ENCODE measurements around the gene BTBD10. TPM values are rescaled to one million over a fixed set of nuclear protein-coding genes. Genes with fewer than 3 reads are reported as not detected.
A peak's percentile ranks its signal among the peaks of the same experiment; 100 is the strongest.

The BTBD10 gene
- total RNA-seq, 1 donor from 2014 or later: 24.7 TPM

DNA sequence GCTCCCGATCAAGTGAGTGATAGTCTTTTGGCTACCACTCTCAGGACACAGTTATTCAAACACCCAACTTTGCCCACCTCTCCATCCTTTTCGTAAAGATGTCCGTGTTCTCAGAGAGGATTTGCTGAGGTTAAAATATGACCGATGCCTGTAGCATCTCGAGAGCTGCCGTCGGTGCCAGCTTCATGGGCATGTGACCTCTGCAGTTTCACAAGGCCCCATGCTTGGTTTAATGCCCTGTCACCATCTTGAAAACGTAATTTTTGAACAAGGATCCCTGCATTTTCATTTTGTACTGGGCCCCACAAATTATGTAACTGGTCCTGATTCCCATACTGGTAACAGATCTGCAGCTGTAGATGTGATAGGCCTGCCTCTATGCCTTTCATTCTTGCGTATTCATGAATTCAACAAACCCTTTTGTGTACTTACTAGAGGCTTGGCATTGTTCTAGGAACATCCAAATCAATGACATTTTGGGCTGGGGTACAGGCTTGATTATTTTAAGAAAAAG is 100.4 kb downstream of the BTBD10 start:
- DNase-seq (ENCODE audit: extremely low spot score, unreplicated experiment): no peak
- no peak overlapping the region for H3K27ac Mint-ChIP-seq
- H3K27me3 Mint-ChIP-seq: no peaks in the 10 kb centered on the region
- H3K4me3 Mint-ChIP-seq: no peak overlapping the region
- TF ChIP-seq, protein P1, sequence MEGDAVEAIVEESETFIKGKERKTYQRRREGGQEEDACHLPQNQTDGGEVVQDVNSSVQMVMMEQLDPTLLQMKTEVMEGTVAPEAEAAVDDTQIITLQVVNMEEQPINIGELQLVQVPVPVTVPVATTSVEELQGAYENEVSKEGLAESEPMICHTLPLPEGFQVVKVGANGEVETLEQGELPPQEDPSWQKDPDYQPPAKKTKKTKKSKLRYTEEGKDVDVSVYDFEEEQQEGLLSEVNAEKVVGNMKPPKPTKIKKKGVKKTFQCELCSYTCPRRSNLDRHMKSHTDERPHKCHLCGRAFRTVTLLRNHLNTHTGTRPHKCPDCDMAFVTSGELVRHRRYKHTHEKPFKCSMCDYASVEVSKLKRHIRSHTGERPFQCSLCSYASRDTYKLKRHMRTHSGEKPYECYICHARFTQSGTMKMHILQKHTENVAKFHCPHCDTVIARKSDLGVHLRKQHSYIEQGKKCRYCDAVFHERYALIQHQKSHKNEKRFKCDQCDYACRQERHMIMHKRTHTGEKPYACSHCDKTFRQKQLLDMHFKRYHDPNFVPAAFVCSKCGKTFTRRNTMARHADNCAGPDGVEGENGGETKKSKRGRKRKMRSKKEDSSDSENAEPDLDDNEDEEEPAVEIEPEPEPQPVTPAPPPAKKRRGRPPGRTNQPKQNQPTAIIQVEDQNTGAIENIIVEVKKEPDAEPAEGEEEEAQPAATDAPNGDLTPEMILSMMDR (conservative IDR thresholded peaks at IDR 0.05): no peak
- no peaks in the 10 kb centered on the region for H3K9me3 Mint-ChIP-seq
- H3K4me1 Mint-ChIP-seq (ENCODE audit: unreplicated experiment): no peaks in the 10 kb centered on the region
- peaks cover 15% of the 10 kb centered on the region for H3K36me3 Mint-ChIP-seq

DNA sequence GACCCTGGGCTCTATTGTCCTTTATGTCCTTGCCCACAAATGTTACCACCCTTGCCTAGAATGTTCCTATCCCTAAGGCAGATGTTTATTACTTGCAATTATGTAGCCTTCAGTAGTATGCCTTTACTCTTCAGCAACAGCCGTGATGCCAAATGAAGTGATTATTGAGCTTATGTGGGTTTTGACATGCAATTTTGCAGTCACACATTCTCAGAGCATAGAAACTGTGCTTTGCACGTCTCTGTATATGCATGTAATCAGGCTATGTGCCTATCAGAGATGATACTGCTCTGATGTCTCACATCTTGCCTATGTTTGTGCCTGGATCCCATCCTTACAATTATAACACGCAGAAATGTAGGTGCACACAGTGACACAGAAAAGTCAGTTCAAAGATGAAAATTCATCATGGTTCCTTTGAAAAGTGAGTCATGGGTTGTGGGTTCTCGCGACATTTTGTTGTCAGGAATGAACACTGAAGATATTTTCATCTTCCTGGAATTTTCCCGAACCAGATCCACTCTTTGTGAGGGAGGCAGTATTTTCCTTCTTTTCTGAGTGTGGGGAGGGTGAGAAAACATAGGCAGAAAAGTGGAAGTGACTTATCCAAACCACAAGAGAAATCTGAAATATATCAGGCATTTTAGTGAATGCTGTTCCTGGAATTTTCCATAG is 104.3 kb downstream of the BTBD10 start:
- H3K36me3 Mint-ChIP-seq: peaks cover 14% of the 10 kb centered on the region
- H3K4me3 Mint-ChIP-seq: no peak overlapping the region
- no peak overlapping the region for H3K27ac Mint-ChIP-seq
- H3K9me3 Mint-ChIP-seq: no peaks in the 10 kb centered on the region
- no peaks in the 10 kb centered on the region for H3K27me3 Mint-ChIP-seq
- no peaks in the 10 kb centered on the region for H3K4me1 Mint-ChIP-seq (ENCODE audit: unreplicated experiment)
- no peak for DNase-seq (ENCODE audit: extremely low spot score, unreplicated experiment)
- TF ChIP-seq, protein P1 (conservative IDR thresholded peaks at IDR 0.05): no peak

DNA sequence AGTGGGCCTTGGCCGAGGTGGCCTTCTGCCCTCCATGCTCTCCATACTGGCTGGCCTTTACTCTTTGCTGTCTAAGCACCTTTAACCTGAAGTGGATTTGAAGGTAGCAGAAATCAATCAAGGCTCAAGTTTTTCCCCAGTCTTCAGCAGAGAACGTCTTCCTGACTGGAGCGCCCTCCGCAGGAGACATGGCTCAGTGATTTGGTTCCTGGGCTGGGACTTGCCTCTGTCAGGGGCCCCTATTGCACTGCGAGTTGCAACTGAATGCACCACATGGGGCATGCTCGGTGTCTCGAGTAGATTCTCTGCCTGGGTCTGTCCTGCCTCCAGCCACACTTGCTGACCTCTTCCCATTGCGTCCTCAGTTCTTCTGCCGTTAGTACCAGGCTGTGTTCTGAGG is 105.8 kb downstream of the BTBD10 start:
- Mint-ChIP-seq H3K27ac (no peak overlapping the region), H3K4me3 (no peak overlapping the region), H3K27me3 (no peaks in the 10 kb centered on the region), H3K4me1 (ENCODE audit: unreplicated experiment) (no peaks in the 10 kb centered on the region), H3K36me3 (peaks cover 14% of the 10 kb centered on the region), H3K9me3 (no peaks in the 10 kb centered on the region)
- DNase-seq (ENCODE audit: extremely low spot score, unreplicated experiment): no peak
- TF ChIP-seq, protein P1 (conservative IDR thresholded peaks at IDR 0.05): no peak

DNA sequence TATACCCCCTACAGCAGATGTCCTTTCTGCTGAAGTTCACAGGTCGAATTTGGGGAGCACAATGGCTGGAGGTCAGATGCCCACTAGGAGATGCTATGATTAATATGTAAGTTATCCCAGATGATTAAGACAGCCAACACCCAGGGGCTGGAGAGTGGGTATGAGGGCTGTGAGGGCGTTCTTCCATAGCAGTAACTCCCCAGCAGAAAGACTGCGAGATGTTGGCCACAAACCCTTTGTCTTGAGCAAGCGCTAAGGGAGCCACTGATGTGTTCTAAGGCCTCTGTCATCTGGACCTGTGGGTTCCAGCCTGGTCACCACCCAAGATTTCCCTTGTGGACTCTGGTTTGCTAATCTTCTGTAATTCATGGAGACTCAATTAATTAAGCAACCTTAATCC is 107.8 kb downstream of the BTBD10 start:
- no peaks in the 10 kb centered on the region for H3K4me1 Mint-ChIP-seq (ENCODE audit: unreplicated experiment)
- no peaks in the 10 kb centered on the region for H3K27me3 Mint-ChIP-seq
- no peaks in the 10 kb centered on the region for H3K9me3 Mint-ChIP-seq
- no peak overlapping the region for H3K4me3 Mint-ChIP-seq
- TF ChIP-seq, protein P1 (conservative IDR thresholded peaks at IDR 0.05): no peak
- DNase-seq (ENCODE audit: extremely low spot score, unreplicated experiment): no peak
- no peak overlapping the region for H3K27ac Mint-ChIP-seq
- H3K36me3 Mint-ChIP-seq: peaks cover 4% of the 10 kb centered on the region

DNA sequence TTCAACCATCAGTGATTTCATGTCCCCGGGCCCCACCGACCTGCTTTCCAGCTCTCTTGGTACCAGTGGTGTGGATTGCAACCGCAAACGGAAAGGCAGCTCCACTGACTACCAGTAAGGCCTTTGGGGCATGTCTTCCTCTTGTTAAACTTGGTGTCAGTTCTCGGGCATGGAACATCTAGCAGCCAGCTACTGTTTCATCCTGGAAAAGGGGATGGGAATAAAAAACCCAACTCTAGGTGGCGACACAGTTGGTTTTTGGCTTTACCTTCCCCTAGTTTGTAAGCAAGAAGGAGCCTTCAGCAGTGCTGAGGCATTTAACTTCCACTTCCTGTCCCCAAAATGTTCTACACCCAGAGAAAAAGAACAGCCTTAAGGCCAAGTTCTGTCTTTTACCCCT is 108.7 kb downstream of the BTBD10 start:
- TF ChIP-seq, protein P1 (conservative IDR thresholded peaks at IDR 0.05): peak; percentile 43
- H3K9me3 Mint-ChIP-seq: no peaks in the 10 kb centered on the region
- H3K4me1 Mint-ChIP-seq (ENCODE audit: unreplicated experiment): no peaks in the 10 kb centered on the region
- peaks cover 4% of the 10 kb centered on the region for H3K36me3 Mint-ChIP-seq
- H3K4me3 Mint-ChIP-seq: no peak overlapping the region
- H3K27me3 Mint-ChIP-seq: no peaks in the 10 kb centered on the region
- DNase-seq (ENCODE audit: extremely low spot score, unreplicated experiment): no peak
- no peak overlapping the region for H3K27ac Mint-ChIP-seq
